Measurements from ENCODE around the gene SERPINI2. TPM values are rescaled to one million over a fixed set of nuclear protein-coding genes. Genes with fewer than 3 reads are reported as not detected.

Gene SERPINI2
- 0.23 TPM for total RNA-seq

GRCh38 chr3:167473863-167474262, at the start of gene SERPINI2:
Gene SERPINI2 (minus strand): TSS chr3:167474042. CDS start chr3:167471834, 2,208 bp downstream.
- DNase-seq (ENCODE audit: low spot score), result no peak

GRCh38 chr3:167521006-167521355, 47.1 kb upstream of the SERPINI2 start:
- DNase-seq (ENCODE audit: low spot score), result no peak

GRCh38 chr3:167520266-167521005, 46.6 kb upstream of the SERPINI2 start:
- DNase-seq (ENCODE audit: low spot score), result no peak

GRCh38 chr3:167507954-167508353, 34.1 kb upstream of the SERPINI2 start:
- DNase-seq (ENCODE audit: low spot score), result no peak

GRCh38 chr3:167502401-167502800, 28.6 kb upstream of the SERPINI2 start:
- DNase-seq (ENCODE audit: low spot score), result no peak

- no peak for DNase-seq (ENCODE audit: low spot score)
Observed at GRCh38 chr3:167501941-167502340, 28.1 kb upstream of the SERPINI2 start.

- DNase-seq (ENCODE audit: low spot score), result no peak
Observed at GRCh38 chr3:167497903-167498302, 24.1 kb upstream of the SERPINI2 start.

- no peak for DNase-seq (ENCODE audit: low spot score)
Observed at GRCh38 chr3:167493244-167493643, 19.4 kb upstream of the SERPINI2 start.

GRCh38 chr3:167491621-167492020, 17.8 kb upstream of the SERPINI2 start:
- no peak for DNase-seq (ENCODE audit: low spot score)

- no peak for DNase-seq (ENCODE audit: low spot score)
Observed at GRCh38 chr3:167489571-167489970, 15.7 kb upstream of the SERPINI2 start.

- no peak for DNase-seq (ENCODE audit: low spot score)
Observed at GRCh38 chr3:167487556-167487955, 13.7 kb upstream of the SERPINI2 start.

- no peak for DNase-seq (ENCODE audit: low spot score)
Observed at GRCh38 chr3:167484551-167484950, 10.7 kb upstream of the SERPINI2 start.

GRCh38 chr3:167483708-167484475, 10.1 kb upstream of the SERPINI2 start:
- DNase-seq (ENCODE audit: low spot score), result no peak

GRCh38 chr3:167481164-167481563, 7.3 kb upstream of the SERPINI2 start:
- DNase-seq (ENCODE audit: low spot score), result no peak

GRCh38 chr3:167480748-167481147, 6.9 kb upstream of the SERPINI2 start:
- DNase-seq (ENCODE audit: low spot score), result no peak

- no peak for DNase-seq (ENCODE audit: low spot score)
Observed at GRCh38 chr3:167469381-167469780, 4.5 kb downstream of the SERPINI2 start.

- DNase-seq (ENCODE audit: low spot score), result no peak
Observed at GRCh38 chr3:167467848-167468611, 5.8 kb downstream of the SERPINI2 start.

GRCh38 chr3:167466966-167467365, 6.9 kb downstream of the SERPINI2 start:
- DNase-seq (ENCODE audit: low spot score), result no peak

- DNase-seq (ENCODE audit: low spot score), result no peak
Observed at GRCh38 chr3:167456157-167456799, 17.6 kb downstream of the SERPINI2 start.

GRCh38 chr3:167453815-167454214, 20.0 kb downstream of the SERPINI2 start:
- DNase-seq (ENCODE audit: low spot score), result no peak

- DNase-seq (ENCODE audit: low spot score), result no peak
Observed at GRCh38 chr3:167451282-167451681, 22.6 kb downstream of the SERPINI2 start.

GRCh38 chr3:167450675-167451074, 23.2 kb downstream of the SERPINI2 start:
- DNase-seq (ENCODE audit: low spot score), result no peak

Data from mucosa of gallbladder (tissue), 1 donor.